Measurements from ENCODE around the gene ARPC1B.
"Not testable (repeated sequence)": the region's sequence is repeated elsewhere in the genome, so short reads cannot be mapped to it uniquely, and the experiment has no call there.

Gene ARPC1B

GRCh38 chr7:99374111-99375064 lies at the start of gene ARPC1B:
Gene ARPC1B (plus strand): TSS chr7:99374730. CDS start chr7:99385715, 10,985 bp downstream.
- DNase-seq: peak; percentile 9

GRCh38 chr7:99325001-99325493 lies 49.5 kb upstream of the ARPC1B start:
- DNase-seq: no peak

GRCh38 chr7:99325592-99326407 lies 48.7 kb upstream of the ARPC1B start, which contains the start of gene ARPC1A:
Gene ARPC1A (plus strand): TSS chr7:99325898. CDS start chr7:99333354, 7,456 bp downstream.
- DNase-seq: peak; percentile 86

GRCh38 chr7:99326408-99326782 lies 48.1 kb upstream of the ARPC1B start:
- no peak for DNase-seq

- not testable (repeated sequence) for DNase-seq
These were observed 44.1 kb upstream of the ARPC1B start for GRCh38 chr7:99330314-99330961.

GRCh38 chr7:99331002-99331401 lies 43.5 kb upstream of the ARPC1B start:
- DNase-seq: no peak

- no peak for DNase-seq
These were observed 34.9 kb upstream of the ARPC1B start for GRCh38 chr7:99339595-99339994.

GRCh38 chr7:99340659-99341058 lies 33.9 kb upstream of the ARPC1B start:
- DNase-seq: no peak

- no peak for DNase-seq
These were observed 30.4 kb upstream of the ARPC1B start for GRCh38 chr7:99344061-99344647.

- DNase-seq: not testable (repeated sequence)
These were observed 23.9 kb upstream of the ARPC1B start for GRCh38 chr7:99350641-99351040.

GRCh38 chr7:99352247-99352646 lies 22.3 kb upstream of the ARPC1B start:
- no peak for DNase-seq

- no peak for DNase-seq
These were observed 19.4 kb upstream of the ARPC1B start for GRCh38 chr7:99355098-99355497.

- DNase-seq: no peak
These were observed 16.6 kb upstream of the ARPC1B start for GRCh38 chr7:99357701-99358490.

- not testable (repeated sequence) for DNase-seq
These were observed 16.0 kb upstream of the ARPC1B start for GRCh38 chr7:99358521-99358920.

- DNase-seq: no peak
These were observed 14.9 kb upstream of the ARPC1B start for GRCh38 chr7:99359465-99360154.

- DNase-seq: no peak
These were observed 11.7 kb upstream of the ARPC1B start for GRCh38 chr7:99362801-99363200.

- no peak for DNase-seq
These were observed 11.2 kb upstream of the ARPC1B start for GRCh38 chr7:99363286-99363685.

GRCh38 chr7:99365318-99366141 lies 9.0 kb upstream of the ARPC1B start:
- DNase-seq: no peak

- no peak for DNase-seq
These were observed 7.9 kb upstream of the ARPC1B start for GRCh38 chr7:99366646-99367045.
